GM19043 (cell line): ENCODE data around the gene BAG5.

Source experiments
- ATAC-seq: cut with Tn5 transposase; IDR thresholded peaks from one replicate; pipeline ENCODE4 v1.9.1; 2021; ENCODE audit warnings: low read depth; ENCODE audit not compliant: unreplicated experiment

Gene BAG5

GRCh38 chr14:103563844-103564505 lies 1.5 kb upstream of the BAG5 start:
- ATAC-seq: no peak

GRCh38 chr14:103563226-103563620 lies 766 bp upstream of the BAG5 start:
- no peak for ATAC-seq

GRCh38 chr14:103562179-103562428 lies 353 bp downstream of the BAG5 start:
- peak; percentile 32 for ATAC-seq

- ATAC-seq: peak; percentile 10
These were observed 877 bp downstream of the BAG5 start for GRCh38 chr14:103561381-103562178.

GRCh38 chr14:103560691-103561090 lies 1.8 kb downstream of the BAG5 start:
- no peak for ATAC-seq

GRCh38 chr14:103559766-103560165 lies 2.7 kb downstream of the BAG5 start:
- ATAC-seq: no peak

- ATAC-seq: no peak
These were observed 4.2 kb downstream of the BAG5 start for GRCh38 chr14:103558071-103558882.

GRCh38 chr14:103556946-103557758 lies 5.3 kb downstream of the BAG5 start:
- no peak for ATAC-seq

GRCh38 chr14:103555559-103556337 lies 6.7 kb downstream of the BAG5 start:
- ATAC-seq: no peak

GRCh38 chr14:103552846-103553210 lies 9.6 kb downstream of the BAG5 start:
- no peak for ATAC-seq

- ATAC-seq: no peak
These were observed 10.2 kb downstream of the BAG5 start for GRCh38 chr14:103552011-103552845.

GRCh38 chr14:103551338-103551762 lies 11.1 kb downstream of the BAG5 start:
- no peak for ATAC-seq

- ATAC-seq: no peak
These were observed 11.8 kb downstream of the BAG5 start for GRCh38 chr14:103550451-103551337.

- ATAC-seq: no peak
These were observed 12.8 kb downstream of the BAG5 start for GRCh38 chr14:103549361-103550311.

- ATAC-seq: no peak
These were observed 13.8 kb downstream of the BAG5 start for GRCh38 chr14:103548463-103549351.

GRCh38 chr14:103547941-103548462 lies 14.5 kb downstream of the BAG5 start:
- ATAC-seq: no peak
